Lower leg skin (tissue), 3 donors: ENCODE results near the gene MROH9.

Experiments
- CTCF ChIP-seq, 3 donors: fragments of 450-650 bp; IDR thresholded peaks; one replicate each; pipeline ENCODE4 v1.5.1; 2016; ENCODE audit warnings: antibody characterized with exemption in 3 of 3, mild to moderate bottlenecking in 3 of 3, moderate library complexity in 2 of 3
- POLR2A ChIP-seq, 2 donors: fragments of 450-650 bp; IDR thresholded peaks; one replicate each; pipeline ENCODE4 v1.6.1; 2016 to 2017; ENCODE audit warnings: antibody characterized with exemption in 2 of 2, mild to moderate bottlenecking in 1 of 2, moderate library complexity in 1 of 2

GRCh38 chr1:170939476-170939875, 4.1 kb downstream of the MROH9 start:
- TF ChIP-seq CTCF (IDR thresholded peaks at IDR 0.05), result no peak
- TF ChIP-seq POLR2A (IDR thresholded peaks at IDR 0.05), result no peak
